Colon (tissue), 2 donors: ENCODE measurements around the gene UGT8.
"Not testable (repeated sequence)": the region's sequence is repeated elsewhere in the genome, so short reads cannot be mapped to it uniquely, and the experiment has no call there.

ENCODE experiments used
- FAIRE-seq: peaks from 2 replicates; lab custom pipeline; 2012; peaks lifted over from hg19 to GRCh38; lab: Jason Lieb, UNC
- donor health status: control.
- donor health status: control.

Gene UGT8

DNA sequence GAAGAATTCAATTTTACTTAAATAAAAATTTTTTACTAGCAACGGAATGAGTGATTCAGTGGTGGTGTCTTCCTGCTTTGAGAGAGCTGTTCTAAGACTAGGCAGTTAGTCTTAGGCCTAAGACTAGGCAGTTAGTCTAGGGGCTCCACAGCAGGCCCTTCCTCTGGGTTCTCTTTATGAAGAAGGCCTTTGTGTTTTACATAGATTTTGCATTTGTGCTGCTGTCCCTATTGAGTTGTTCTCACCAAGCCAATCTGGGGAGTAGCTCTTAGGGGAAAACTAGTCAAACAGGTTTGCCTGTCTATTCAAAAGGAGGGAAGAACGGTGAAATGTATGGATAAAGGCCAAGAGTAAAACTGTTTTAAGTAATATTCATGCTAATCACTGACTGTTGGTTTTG is 7.6 kb downstream of the UGT8 start:
- FAIRE-seq: no peak

DNA sequence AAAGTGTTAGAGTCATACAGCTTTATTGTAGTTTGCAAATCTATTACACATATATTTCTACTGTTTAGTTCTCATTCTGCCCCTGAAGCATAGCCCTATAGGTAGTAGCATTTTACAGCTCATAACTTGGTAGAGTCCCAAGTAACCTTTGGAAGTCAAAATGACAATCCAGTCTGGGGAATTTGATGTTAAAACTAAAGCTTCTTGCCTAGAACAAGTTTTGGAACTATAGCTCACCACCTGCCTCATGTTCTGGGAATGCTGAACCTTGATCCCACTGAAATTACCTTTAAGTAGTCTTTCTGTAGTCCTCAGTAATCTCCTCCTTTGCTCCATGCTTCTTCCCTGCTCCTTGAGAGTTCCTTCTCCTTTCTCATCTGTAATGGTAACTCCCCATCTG is 8.4 kb downstream of the UGT8 start:
- no peak for FAIRE-seq

DNA sequence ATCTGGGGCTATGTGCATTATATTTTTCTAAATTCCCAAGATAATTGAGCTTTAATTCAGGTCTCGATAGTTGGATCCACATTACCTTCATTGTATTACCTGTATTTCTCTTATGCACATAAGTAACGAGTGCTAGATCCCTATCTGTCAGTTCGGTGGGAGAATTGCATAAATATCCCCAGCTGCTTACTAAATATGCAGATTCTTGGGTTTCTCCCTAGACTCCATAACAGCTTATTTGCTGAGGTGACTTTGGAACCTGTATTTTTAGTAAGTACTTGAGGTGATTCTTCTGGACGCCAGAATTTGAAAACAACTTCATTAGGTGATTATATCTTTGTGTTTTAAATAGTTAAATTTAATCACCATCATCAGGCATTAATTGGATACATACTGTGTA is 15.0 kb downstream of the UGT8 start:
- FAIRE-seq: no peak

DNA sequence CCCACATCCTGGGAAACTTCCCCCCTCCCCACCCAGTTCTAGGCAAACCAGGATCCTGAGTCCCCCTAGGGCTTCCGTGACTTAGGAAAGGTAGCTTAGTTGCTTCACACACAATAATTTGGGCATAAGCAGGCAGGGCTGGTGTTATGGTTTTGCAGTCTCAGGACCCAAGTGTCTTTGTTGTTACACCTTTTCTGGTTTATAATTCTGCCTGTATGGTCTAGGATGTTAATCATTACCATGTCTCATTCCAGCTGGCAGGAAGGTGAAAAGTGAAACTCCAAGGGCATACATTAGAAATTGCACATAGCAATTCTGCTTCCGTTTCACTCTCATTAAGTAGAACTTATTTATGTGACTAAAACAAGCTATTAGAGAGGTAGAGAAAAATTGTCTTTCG is 16.8 kb downstream of the UGT8 start:
- FAIRE-seq: no peak

DNA sequence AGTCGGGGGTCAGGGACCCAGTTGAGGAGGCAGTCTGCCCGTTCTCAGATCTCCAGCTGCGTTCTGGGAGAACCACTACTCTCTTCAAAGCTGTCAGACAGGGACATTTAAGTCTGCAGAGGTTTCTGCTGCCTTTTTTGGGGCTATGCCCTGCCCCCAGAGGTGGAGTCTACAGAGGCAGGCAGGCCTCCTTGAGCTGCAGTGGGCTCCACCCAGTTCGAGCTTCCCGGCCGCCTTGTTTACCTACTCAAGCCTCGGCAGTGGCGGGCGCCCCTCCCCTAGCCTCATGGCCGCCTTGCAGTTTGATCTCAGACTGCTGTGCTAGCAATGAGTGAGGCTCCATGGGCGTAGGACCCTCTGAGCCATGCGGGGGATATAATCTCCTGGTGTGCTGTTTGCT is 17.4 kb downstream of the UGT8 start:
- not testable (repeated sequence) for FAIRE-seq

DNA sequence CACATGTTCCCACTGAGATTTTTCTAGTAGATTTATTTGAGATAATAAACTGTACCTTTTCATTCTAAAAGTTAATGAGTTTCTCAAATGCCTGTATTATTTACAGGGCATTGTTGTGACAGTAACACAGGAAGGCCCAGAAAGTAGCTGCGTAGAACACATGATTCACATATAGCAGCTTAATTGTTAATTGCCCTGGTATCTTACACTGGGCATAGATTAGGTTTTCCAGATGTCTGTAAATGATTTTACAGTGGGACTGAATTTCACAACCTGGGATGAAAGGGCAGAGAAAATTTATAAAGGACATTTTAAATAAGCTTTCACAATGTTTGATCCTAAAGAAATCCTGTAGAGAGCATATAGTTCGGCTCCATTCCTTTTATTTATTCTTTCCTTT is 27.6 kb downstream of the UGT8 start:
- no peak for FAIRE-seq

DNA sequence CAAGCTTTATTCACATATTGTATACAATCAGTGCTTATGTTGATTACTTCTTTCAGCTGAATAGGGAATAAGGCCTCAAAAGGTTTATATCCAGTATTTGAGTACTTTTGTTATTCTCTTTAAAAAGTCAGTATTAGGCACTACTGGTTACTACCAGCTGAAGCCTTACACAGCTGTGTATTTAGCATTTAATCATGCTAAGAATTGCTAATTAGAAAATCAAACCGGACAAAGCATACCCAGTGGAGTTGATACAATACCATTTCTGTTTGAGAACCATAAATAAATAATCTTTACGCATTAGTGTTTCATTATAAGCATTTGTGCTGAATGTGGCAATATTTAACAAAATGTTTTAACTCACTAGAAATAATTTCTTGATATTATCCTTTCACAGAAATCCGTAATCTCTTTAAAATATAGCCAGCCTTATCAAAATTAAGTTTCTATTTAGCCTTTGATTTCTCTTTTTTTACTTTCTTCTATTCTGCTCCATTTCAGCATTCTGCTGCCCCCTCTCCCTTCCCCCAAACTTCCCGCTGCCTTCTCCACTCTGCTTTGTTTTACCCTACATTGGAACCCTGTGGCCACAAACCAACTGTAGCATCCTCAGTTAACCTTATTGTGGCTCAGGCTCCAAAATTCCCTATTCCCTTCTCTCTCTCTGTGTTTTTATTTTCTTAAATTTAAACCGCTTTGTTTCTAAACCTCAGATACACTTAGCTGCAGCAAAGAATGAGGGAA is 37.8 kb downstream of the UGT8 start:
- no peak for FAIRE-seq

DNA sequence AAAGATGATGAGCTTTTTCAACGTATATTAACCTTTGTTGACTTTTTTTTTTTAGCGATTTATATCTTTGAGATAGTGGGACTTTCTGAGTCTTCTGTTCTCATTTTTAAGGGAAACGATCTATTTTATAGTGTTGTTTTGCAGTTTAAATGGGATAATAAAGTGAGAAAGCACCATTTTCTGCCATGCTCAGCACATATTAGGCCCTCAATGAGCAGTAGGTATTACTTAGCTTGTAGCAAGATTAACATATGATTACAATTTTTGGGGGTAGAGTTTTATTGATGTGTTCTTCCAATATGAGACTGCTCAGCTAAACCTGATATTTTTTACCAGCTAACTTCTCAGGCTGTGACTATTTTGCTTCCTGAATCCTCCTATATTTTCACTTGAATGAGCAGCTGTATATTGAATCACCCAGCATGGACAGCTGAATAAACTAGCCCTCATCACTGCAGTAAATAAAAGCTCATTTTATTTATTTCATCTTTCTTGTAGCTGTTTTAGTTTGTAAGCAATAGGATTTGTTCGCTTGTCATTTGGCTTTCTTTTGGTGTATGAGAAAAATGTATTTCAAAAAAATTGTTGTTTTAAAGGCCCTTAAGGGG is 43.7 kb downstream of the UGT8 start:
- no peak for FAIRE-seq

DNA sequence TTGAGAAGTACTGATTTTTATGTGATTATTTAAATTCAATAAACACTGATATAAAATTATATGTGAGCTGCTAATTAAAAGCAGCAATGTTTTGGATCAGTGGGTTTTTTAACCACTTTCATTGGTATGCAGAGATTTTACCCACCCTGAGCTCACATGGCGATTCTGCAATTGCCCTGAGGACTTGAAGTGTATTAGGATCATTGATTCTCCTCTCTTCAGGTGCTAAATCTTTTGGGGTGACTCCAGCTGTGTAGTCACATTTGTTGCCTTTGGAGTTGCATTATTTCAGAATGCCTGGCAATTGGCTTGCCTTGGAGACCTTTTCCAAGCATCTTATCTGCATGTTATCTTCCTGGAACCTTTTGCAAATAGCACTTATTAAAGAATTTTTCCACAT is 51.3 kb downstream of the UGT8 start:
- FAIRE-seq: no peak

DNA sequence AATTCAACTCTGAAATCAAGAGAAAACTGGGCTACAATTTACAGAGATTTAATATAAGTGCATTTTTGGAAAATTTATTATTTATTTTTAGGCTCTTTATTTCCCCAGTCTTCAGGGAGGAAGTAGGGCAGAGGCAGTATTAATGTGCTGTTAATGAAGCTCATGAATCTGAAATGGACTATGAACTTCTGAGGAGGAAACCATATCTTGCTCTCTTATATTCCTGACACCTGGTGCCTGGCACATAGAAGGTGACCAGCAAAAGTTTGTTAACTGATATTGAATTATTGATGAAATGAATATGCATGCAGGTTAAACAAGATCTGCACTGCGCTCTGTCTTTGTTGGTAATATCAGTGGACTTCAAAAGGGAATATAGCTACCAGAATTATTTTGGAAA is 55.1 kb downstream of the UGT8 start:
- FAIRE-seq: no peak

DNA sequence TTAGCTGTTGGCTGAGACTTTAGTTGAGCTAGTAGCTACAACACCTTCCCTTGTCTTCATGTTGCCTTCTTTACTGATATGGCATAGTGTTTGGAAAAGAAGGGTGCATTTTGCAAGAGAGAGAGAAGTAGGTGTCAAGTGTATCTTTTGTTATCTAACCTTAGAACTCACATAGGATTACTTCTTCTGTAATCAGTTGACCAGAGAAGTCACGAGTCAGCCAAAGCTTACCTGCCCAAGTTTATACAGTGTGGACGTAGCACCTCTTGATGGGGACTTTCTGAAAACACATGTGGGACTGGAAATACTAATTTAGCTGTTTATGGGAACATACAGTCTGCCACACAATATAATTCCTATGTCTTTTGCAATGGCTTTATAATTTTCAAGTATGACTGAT is 56.0 kb downstream of the UGT8 start:
- no peak for FAIRE-seq

DNA sequence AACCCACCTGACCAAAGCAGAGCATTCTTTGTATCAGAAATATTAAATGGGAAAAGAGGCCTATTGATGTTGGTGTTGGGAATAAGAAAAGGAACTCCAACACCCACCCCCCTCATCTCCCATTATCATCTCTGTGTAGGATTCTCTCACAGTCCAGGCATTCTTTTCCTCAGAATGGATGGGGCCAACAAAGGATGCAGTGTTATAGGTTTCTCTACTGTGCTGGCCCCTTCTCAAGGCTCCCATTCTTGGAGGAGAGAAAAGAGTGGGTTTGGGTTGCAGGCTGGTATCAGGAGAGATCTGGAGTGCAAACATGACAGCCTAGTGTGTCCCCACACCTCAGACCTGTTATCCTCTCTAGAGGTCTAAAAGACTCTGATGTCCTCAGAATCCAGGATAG is 59.6 kb downstream of the UGT8 start:
- no peak for FAIRE-seq

DNA sequence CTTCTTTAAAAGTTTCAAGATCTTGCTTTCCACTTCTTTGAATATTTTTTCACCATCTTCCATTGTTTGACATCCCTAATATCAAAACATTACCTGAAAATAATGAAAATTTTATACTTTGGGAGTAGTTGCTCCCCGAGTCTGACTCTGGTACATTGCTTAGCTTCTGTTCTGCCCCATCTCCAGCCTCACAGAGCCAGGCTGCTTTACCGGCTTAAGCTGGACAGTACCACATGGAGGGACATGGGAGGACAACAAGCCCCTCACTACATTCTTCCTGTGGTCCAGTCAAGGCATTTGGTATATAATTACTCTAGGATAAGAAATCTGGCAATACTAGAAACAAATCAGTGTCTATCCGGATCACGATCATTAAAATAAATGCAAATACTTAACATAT is 60.2 kb downstream of the UGT8 start:
- no peak for FAIRE-seq

DNA sequence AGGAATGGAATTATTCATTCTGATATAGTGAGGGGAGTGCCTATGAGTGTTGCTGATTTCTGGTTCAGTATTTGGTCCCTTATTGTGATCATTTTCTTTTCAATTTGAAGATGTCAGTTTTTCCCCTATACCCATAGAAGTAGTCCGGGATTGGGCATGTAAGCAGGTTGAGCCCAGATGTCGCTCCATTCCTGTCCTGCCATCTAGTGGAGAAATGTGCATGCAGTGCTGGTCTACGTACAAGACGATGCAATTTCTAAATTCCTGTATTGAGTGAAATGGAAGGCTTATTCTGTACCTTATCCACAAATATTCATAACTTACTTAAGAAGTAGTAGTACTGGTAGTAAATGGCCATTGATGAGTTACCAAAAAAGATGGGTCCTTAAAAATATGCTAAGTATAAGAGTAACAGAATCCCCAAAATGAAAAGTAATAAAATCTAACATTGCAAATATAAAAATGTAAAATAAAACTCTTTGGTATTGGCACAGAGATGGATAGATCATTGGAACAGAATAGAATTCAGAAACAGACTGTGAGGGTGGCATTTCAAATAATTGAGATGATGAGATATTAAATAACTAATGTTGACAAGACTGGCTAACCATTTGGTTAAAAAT is 60.9 kb downstream of the UGT8 start:
- no peak for FAIRE-seq

DNA sequence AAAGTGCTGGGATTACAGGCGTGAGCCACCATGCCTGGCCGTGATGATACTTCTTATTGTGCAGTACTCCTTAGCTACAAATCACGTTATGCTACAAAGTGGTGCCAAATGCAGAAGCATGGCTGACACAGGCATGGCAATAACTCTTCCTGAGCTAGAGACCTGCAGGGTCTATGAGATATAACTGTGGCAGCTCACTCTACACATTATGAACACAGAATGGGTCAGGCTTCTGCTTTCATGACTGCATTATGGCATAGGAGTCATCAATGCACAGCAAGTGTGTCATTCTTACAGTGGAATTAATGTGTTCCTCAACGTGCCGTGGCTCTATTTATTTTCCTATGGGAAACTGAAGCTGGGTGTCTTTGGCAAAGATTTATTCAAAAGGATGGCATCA is 64.5 kb downstream of the UGT8 start:
- no peak for FAIRE-seq

DNA sequence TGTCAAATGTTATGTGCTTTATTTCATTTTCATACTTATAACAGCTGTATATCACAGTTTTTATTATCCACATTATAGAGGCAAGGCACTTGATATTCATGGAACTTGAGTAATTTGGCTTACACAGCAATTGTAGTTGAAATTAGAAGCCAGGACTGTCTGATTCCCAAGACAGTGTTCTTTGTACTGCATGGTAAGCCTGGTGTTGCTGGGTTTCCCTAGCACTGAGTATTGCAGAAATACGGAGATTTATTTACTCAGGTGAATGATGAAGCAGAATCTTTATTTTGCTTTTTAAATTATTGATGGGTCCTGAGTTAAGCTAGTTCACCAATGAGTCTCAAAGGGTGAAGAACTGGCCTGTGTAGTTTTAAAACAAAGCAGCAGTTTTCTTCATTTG is 70.0 kb downstream of the UGT8 start:
- FAIRE-seq: no peak

DNA sequence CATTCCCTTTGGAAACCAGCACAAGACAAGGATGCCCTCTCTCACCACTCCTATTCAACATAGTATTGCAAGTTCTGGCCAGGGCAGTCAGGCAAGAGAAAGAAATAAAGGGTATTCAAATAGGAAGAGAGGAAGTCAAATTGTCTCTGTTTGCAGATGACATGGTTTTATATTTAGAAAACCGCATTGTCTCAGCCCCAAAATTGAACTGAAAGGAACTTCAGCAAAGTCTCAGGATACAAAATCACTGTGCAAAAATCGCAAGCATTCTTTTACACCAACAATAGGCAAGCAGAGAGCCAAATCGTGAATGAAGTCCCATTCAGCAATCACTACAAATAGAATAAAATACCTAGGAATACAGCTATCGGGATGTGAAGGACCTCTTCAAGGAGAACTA is 72.1 kb downstream of the UGT8 start:
- FAIRE-seq: not testable (repeated sequence)

DNA sequence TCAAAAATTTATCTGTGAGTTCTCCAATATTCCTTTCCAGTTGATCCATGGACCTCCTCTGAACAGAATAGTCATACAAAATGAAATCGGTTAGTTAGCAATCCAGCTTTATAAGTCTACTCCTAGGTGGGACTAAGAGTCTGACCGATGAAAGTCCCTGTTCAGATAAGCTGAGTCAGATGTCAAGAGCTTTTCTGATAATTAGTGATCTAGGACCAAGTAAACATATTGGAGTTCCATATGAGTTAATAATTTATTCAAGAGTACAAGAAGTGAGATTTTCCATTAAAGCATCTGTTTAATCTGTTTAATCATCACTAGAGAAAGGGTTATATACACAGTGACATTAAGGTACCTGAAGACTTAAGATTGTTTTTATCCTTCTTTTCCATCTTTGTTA is 74.7 kb downstream of the UGT8 start:
- no peak for FAIRE-seq

DNA sequence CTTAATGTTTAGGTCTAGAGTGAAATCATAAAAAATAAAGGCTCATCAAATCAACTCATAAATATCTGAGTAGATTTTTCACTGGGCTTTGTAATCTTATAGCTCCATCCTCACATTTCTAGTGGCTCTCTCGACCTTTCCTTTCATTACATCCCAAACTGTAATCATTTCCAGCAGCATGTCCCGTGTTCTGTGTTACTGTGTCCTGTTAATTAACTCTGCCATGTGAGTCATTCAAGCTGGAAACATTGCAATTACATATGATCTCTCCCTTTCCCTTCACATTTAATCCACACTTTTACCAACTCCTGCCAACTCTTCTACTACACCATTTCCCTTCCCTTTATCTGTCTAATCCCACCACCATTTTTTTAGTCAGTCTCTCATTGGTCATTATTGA is 75.5 kb downstream of the UGT8 start:
- no peak for FAIRE-seq

DNA sequence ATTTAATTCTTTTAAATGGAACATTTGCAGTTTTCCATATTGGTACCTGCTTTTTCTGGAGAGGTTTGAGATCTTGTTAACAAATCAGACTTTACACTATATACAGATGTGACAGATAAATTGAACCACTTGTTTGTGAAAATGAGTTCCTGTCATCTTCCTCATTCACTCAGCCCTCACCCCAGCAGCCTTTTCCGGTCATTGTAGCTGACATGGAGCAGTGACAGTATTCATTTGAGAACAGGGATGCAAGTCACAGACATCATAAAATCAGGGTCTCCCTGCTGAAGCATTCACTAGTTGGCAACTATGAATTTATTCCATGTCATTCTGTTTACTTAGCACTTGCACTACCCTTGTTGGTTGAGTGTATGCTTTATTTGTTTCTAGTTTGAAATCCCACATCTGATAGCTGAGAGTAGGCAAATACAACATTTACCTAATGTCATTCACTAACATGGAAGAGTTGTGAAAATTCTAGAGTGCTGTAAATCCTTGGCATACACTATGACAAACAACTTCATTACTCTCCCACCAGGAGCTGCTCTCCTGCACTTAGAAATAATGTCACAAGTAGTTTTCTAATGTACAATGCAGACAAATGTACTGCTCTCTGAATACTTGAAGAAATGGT is 78.9 kb downstream of the UGT8 start:
- FAIRE-seq: no peak

DNA sequence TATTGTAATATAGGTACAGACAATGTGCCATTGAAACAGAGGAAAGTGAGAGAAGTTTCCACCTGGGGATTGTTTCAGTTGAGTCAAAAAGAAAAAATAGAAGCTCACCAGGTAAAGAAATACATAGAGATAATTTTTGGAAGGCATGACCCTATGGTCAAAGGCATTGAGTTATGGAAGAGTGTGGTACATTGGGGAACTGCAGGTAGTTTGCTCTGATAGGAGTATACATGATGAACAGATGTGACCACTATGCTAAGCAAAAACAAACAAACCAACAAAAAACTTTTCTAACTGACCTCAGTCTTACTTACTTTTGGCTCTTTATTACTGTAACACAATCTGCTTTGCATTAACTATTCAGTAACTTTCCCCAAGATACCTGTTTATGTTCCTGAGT is 85.9 kb downstream of the UGT8 start:
- FAIRE-seq: no peak

DNA sequence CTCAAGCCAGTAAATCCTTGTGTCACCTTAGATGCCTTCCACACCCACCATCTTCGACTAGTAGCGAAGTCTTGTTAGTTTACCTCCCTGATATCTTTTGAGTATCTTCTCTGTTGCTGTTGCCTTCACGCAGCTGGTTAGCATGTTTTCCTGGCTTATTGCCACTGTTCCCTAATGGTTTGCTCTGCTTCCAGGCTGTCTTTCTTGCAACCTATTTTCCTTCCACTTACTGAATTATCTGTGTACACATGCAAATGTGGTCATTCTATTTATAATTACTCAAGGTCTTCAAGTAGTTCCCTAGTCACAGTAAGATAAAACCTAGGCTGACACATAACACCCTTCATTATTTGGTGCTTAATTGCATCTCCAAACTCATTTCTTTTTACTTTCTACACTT is 89.5 kb downstream of the UGT8 start:
- no peak for FAIRE-seq

DNA sequence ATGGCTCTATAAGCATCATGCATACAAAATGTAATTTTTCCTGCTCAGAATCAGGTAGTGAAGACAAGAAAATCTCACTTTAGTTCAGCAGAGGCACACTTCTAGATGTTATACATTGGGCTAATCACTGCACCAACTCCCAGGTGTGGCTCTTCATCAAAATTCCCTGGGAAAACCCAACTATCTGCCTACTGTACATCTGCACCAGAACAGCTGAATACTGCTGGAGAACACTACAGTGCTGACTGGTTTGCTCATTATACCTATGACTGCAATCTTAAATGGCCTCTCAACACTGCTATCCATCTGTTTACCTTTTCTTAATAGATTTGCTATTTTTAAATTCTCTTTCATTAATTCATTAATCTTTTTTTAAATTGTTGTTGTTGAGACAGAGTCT is 92.0 kb downstream of the UGT8 start:
- no peak for FAIRE-seq
